Measurements from ENCODE around the gene MAGEF1.

MAGEF1 gene

DNA sequence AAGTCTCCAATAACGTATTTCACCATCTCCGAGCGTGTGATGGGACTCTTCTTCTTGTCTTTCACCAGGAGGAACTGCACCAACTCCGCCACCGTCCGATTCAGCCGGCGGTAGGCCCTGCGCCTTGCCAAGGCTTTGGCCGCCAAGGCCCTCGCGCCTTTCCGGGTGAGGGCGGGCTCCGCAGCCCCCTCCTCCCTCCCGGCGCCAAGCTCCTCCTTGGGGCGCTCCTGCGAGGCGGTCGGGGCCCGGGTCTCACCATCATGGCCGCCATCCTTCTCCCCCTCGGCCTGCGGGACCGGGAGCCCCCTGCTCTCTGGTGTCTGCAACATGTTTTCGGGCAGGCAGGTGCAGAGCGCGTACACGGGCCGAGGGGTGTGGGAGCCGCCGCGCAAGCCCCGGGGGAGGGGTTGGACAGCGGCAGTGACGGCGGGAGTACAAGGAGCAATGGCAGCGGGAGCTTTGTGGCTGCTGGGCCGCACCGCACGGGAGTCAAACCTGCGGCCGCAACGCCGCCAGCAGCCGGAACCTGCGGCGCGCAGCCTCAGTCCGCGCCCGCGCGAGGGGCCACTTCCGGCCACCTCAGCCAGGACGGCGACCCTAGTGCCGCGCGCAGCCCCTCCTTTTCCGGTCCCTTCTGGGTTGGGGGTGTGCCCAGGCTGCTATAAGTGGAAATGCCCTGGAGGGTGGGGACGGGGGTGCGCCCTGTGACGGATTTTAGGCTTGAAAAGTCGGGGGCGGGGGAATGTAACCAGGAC, at the start of gene MAGEF1:
Gene MAGEF1, minus strand, starts transcription at position 572 of the 755 bp plus-strand sequence. Its CDS starts 243 bp downstream, at position 329.
- peak; percentile 23 to 60 (median 31) for DNase-seq (ENCODE audit: low read depth in 3 of 3, low spot score in 1 of 3)

DNA sequence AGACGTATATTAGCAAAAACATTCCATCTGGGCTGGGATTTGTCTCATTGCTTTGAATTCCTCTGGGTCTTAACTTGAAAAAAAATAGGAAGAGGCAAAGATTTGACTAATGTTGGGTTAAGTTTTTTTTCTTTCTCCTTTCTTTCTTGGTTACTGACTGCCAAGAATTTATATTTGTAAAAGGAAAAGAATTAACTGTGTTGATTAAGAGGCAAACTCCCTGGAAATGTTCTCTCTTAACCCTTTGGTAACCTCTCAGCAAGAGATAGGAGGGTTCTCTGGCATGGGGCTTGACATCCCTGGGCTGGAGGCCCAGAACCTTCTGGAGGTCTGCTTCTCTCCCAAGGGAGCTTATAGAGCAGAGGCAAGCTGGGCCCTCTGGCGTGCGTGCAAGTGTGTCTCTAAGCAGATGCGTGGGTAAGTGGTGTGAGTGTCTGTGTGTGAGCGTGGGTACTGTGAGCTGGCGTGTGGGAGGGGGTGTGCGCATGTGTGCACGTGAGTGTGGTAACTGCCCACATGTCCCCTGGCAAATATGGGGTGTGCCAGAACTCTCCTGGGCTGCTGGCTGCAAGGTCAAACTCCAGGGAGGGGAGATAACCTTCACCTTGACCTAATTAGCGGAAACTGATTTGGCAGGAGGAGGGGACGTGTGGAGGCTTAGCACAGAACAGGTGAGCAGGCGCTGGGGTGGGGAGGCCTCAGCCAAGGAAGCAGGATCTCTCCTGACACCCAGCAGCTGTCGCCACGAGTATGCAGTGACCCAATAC, 49.4 kb upstream of the MAGEF1 start:
- no peak for DNase-seq (ENCODE audit: low read depth in 3 of 3, low spot score in 1 of 3)

GRCh38 chr3:184760337-184761074, 48.6 kb upstream of the MAGEF1 start:
- DNase-seq (ENCODE audit: low read depth in 3 of 3, low spot score in 1 of 3): no peak

DNA sequence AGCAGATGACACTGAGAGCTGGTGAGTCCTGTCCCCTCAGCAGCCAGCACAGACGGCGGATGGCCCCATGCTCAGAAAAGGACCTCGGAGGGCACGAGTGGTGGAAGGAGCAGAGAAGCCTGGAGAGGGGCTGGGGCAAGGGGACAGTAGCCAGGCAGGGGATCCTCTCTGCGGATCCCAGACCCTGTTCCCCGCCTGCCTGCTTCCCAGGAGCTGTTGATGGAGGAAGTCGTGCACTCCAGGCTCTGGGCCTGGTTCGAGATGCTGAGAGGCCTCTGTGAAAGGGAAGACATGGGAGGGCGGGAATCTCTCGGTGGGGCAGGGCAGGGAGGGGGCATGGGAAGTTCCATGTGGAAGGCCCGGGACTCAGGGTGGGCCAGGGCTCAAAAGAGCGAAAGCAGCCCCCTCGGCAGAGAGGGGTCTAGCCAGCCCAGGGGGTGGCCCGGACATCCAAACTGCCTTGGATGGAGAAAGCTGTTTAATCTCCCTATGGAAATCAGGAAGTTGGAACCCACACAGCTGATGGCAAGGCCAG, 47.9 kb upstream of the MAGEF1 start:
- no peak for DNase-seq (ENCODE audit: low read depth in 3 of 3, low spot score in 1 of 3)

- DNase-seq (ENCODE audit: low read depth in 3 of 3, low spot score in 1 of 3): no peak
Observed at GRCh38 chr3:184758056-184758455, 46.2 kb upstream of the MAGEF1 start.

DNA sequence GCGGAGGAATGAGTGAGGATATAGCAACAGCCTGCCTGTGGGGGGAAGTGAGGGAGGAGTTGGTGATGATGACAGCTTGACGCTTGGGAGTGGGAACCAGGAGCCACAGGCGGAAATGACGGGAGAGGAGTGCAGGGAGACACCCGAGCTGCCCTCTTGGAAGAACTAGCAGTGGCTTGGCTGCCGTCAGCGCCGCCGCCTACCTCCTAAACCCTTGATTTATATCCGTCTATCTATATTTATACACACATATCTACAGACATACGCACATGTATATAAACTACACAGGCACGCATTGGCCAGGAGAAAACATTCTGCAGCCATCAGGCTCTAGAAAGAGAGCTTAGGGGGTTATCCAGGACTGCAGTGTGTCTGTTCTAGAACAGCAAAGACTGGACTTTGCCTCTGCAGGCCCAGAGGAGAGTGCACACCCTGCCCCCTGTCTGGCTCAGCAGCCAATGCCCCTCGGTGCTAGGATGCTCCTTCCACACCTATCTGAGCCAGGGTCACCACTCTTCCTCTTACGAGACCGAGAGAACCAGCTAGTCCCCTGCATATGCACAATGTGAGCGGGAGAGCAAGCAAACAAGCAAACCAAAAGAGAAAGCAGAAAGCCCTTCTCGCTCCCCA, 45.3 kb upstream of the MAGEF1 start:
- no peak for DNase-seq (ENCODE audit: low read depth in 3 of 3, low spot score in 1 of 3)

GRCh38 chr3:184756151-184757021, 44.5 kb upstream of the MAGEF1 start:
- DNase-seq (ENCODE audit: low read depth in 3 of 3, low spot score in 1 of 3): no peak

DNA sequence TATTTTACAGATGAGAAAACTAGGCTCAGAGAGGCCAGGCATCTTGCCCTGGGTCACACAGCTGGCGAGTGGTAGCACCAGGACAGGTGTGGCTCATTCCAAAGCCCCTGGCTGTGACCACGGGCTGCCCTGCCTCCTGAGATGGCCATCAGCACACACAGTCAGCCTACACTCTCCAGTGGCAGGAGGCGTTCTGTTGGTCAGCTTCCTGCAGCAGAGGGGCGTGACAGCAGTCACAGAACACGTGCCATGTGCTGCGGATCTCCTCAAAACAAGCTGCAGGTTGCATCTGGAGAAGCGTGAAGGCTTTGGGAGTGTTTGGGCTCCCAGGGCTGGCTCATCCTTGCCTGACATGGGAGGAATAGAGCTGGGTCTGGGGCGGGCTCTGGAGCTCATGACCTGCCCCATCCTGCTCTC, 43.5 kb upstream of the MAGEF1 start:
- DNase-seq (ENCODE audit: low read depth in 3 of 3, low spot score in 1 of 3): no peak

GRCh38 chr3:184752361-184752760, 40.5 kb upstream of the MAGEF1 start:
- DNase-seq (ENCODE audit: low read depth in 3 of 3, low spot score in 1 of 3): no peak

DNA sequence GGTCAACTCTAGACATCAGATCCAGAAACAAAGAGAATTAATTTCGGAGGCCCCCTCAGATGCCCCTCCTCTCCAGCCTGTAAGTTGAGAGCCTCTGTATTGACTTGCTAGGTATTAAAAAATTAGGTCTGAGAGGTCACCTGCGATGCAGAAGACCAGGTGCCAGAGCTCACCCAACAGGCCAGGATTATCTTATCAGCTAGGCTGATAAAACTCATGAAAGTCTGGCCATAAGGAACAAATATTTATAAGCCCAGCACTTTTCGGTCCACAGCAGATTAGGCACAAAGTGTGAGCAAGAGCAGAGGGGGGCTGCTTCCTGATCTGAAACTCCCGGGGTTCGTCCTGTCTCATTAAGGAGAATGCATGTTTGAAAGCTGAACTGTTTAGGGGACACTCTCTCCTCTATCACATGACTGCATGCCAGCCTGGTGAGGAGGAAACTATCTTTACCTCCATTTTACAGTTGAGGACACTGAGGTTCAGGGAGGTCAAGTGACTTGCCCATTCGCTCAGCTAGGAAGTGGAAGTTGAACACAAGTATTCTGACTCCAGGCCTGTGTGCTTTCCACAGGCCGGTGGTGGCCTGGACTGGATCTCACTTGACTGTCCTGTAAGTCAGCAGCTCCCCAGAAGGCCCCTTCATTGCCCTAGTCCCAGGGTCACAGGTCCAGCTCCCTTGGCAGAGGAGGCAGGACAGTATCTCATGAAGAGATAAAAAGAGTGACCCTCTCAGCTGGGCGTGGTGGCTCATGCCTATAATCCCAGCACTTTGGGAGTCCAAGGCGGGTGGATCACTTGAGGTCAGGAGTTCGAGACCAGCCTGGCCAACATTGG, 39.6 kb upstream of the MAGEF1 start:
- no peak for DNase-seq (ENCODE audit: low read depth in 3 of 3, low spot score in 1 of 3)

DNA sequence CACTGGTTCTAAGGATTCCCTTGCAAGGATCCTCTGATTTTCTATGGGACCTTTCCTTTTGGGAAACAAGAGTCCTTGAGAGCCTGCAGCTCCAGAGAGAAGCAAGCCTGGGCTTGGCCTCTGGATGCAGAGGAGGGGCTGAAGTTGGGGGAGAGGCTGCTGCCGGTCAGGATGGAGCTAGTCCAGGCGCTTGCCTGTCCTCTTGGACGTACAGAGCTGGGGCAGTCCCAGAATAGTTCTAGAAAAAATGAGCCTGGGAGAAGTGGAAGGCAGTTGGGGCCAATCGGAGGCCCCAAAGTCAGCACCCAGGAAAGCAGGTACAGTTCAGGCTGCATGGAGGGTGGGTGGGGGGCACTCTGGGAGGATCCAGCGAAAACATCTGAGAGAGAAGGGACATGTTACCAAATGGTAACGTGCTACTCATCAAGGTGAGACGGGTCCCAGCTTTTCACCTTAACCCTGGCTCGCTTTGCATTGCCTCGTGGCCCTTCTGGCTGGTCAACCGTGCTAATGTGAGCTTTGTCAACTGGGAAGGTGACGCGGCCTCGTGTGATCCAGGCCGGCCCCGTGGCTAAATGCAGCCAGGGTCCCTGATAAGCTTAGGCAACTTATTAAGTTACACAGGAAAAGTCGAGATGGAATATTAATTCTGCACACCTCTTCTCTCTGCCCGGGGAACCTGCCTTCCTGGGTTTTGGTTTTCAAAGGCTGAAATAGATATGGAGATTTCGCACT, 38.7 kb upstream of the MAGEF1 start:
- DNase-seq (ENCODE audit: low read depth in 3 of 3, low spot score in 1 of 3): no peak

GRCh38 chr3:184749168-184749744, 37.4 kb upstream of the MAGEF1 start:
- no peak for DNase-seq (ENCODE audit: low read depth in 3 of 3, low spot score in 1 of 3)

GRCh38 chr3:184748219-184749135, 36.6 kb upstream of the MAGEF1 start:
- DNase-seq (ENCODE audit: low read depth in 3 of 3, low spot score in 1 of 3): no peak

GRCh38 chr3:184746131-184747120, 34.6 kb upstream of the MAGEF1 start:
- DNase-seq (ENCODE audit: low read depth in 3 of 3, low spot score in 1 of 3): no peak

- DNase-seq (ENCODE audit: low read depth in 3 of 3, low spot score in 1 of 3): no peak
Observed at GRCh38 chr3:184745526-184745925, 33.7 kb upstream of the MAGEF1 start.

DNA sequence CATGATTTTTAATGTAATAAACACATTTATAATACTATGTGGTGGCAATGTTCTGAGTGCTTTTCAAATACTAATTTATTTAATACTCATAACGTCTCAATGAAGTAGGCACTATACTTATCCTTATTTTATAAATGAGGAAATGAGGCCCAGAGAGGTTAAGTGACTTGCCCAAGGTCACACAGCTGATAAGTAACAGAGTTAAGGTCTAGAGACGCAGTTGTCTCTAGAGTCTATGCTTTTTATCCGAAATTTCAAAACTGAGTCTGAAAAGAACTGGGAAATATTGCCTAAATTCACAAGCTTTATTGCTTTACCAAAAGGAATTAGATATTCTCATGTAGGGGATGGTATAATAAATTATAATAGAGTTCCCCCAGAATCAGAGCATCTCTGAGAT, 31.4 kb upstream of the MAGEF1 start:
- no peak for DNase-seq (ENCODE audit: low read depth in 3 of 3, low spot score in 1 of 3)
